Lower lobe of right lung (tissue), 2 donors: ENCODE data around the gene EHBP1L1. TPM values are rescaled to one million over a fixed set of nuclear protein-coding genes. Genes with fewer than 3 reads are reported as not detected.

ENCODE experiments used
- ATAC-seq, 2 donors: fragments of 200-7000 bp; cut with Tn5 transposase; one replicate each; pipeline ENCODE4 v1.9.1; 2020 to 2022; ENCODE audit warnings: mild to moderate bottlenecking in 2 of 2, moderate library complexity in 2 of 2
- DNase-seq: peaks from one replicate; pipeline ENCODE4 v3.0.0-alpha.2; 2020
- H3K27ac ChIP-seq: fragments of 200-600 bp; one replicate; pipeline ENCODE4 v1.8.0; 2022
- H3K27me3 ChIP-seq: fragments of 200-600 bp; one replicate; pipeline ENCODE4 v1.8.0; 2022; ENCODE audit warnings: low read depth
- H3K36me3 ChIP-seq: fragments of 200-600 bp; one replicate; pipeline ENCODE4 v1.8.0; 2022; ENCODE audit warnings: mild to moderate bottlenecking
- H3K4me1 ChIP-seq: fragments of 200-600 bp; one replicate; pipeline ENCODE4 v1.8.0; 2022
- H3K4me3 ChIP-seq: fragments of 200-600 bp; one replicate; pipeline ENCODE4 v1.8.0; 2022; ENCODE audit warnings: mild to moderate bottlenecking
- H3K9me3 ChIP-seq: fragments of 200-600 bp; one replicate; pipeline ENCODE4 v1.8.0; 2022
- intact Hi-C: fragments of 100-400 bp; cut with DNase I; formaldehyde crosslinking; loops from one replicate; pipeline ENCODE4 v1.11.0; 2022
- total RNA-seq: library from RNA; stranded (reverse); fragmentation: NEBNext Ultra II Directional; extraction: Animal tissue kit (Norgen Biotek cat#: 25700); gene quantifications from one replicate; pipeline ENCODE4 v1.2.1, GENCODE V29; 2021
- TF ChIP-seq, protein P1 (sequence below): fragments of 200-600 bp; IDR thresholded peaks from one replicate; pipeline ENCODE4 v1.8.0; 2022; ENCODE audit warnings: antibody characterized with exemption, mild to moderate bottlenecking
- donor health status: DM: no; HTN: yes; CAD: no; lungs with severe emphysema.

Gene EHBP1L1
- total RNA-seq, 1 donor from 2014 or later = 110 TPM

DNA sequence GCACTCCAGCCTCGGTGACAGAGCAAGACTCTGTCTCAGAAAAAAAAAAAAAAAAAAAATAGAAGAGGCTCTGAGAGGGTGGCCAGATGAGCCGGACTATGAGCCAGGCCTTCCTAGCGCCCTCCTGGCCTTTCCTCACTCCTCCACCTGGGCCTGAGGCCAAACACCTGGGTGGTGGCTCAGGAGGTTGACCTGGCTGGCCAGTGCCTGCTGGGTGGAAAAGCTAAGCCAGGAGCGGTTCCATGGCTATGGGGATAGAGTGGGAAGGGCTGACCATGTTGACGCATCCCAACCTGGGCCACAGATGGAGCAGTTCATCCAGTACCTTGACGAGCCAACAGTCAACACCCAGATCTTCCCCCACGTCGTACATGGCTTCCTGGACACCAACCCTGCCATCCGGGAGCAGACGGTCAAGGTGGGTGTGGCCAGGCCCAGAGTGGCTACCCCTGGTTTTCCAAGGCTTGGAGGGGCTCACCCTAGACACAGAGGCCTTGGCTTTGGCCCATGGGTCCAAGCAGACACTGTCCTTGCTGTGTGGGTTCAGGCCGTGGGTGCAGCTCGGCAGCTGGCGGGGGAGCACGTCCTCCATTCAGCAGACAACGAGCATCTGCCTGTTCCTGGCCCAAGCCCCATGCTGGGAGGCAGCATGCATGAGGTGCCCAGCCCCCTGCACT, 43.3 kb upstream of the EHBP1L1 start:
- Histone ChIP-seq H3K27ac (no peak overlapping the region), H3K9me3 (no peaks in the 10 kb centered on the region), H3K27me3 (no peaks in the 10 kb centered on the region), H3K4me1 (no peaks in the 10 kb centered on the region), H3K4me3 (no peak overlapping the region), H3K36me3 (peaks cover 95% of the 10 kb centered on the region)
- ATAC-seq (no peak), DNase-seq (no peak)
- TF ChIP-seq, protein P1, sequence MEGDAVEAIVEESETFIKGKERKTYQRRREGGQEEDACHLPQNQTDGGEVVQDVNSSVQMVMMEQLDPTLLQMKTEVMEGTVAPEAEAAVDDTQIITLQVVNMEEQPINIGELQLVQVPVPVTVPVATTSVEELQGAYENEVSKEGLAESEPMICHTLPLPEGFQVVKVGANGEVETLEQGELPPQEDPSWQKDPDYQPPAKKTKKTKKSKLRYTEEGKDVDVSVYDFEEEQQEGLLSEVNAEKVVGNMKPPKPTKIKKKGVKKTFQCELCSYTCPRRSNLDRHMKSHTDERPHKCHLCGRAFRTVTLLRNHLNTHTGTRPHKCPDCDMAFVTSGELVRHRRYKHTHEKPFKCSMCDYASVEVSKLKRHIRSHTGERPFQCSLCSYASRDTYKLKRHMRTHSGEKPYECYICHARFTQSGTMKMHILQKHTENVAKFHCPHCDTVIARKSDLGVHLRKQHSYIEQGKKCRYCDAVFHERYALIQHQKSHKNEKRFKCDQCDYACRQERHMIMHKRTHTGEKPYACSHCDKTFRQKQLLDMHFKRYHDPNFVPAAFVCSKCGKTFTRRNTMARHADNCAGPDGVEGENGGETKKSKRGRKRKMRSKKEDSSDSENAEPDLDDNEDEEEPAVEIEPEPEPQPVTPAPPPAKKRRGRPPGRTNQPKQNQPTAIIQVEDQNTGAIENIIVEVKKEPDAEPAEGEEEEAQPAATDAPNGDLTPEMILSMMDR = no peak
- intact Hi-C loops = no loop called here

DNA sequence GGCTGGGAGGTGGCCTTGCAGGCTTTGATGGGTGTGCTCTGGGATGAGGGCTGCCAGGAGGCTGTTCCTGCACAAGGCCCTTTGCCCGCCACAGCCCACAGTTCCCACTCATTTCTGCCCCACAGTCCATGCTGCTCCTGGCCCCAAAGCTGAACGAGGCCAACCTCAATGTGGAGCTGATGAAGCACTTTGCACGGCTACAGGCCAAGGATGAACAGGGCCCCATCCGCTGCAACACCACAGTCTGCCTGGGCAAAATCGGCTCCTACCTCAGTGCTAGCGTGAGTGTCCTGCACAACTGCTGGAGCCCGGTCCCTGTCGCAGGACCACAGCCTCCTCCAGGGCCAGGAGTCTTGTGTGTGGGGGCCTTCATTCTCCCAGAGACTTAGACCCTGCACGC, 40.8 kb upstream of the EHBP1L1 start:
- Histone ChIP-seq H3K4me3 (no peak overlapping the region), H3K4me1 (peaks cover 9% of the 10 kb centered on the region), H3K9me3 (no peaks in the 10 kb centered on the region), H3K27ac (no peak overlapping the region), H3K27me3 (no peaks in the 10 kb centered on the region), H3K36me3 (peaks cover 86% of the 10 kb centered on the region)
- no peak for DNase-seq
- no peak for ATAC-seq
- intact Hi-C loops = no loop called here
- TF ChIP-seq, protein P1 = no peak

DNA sequence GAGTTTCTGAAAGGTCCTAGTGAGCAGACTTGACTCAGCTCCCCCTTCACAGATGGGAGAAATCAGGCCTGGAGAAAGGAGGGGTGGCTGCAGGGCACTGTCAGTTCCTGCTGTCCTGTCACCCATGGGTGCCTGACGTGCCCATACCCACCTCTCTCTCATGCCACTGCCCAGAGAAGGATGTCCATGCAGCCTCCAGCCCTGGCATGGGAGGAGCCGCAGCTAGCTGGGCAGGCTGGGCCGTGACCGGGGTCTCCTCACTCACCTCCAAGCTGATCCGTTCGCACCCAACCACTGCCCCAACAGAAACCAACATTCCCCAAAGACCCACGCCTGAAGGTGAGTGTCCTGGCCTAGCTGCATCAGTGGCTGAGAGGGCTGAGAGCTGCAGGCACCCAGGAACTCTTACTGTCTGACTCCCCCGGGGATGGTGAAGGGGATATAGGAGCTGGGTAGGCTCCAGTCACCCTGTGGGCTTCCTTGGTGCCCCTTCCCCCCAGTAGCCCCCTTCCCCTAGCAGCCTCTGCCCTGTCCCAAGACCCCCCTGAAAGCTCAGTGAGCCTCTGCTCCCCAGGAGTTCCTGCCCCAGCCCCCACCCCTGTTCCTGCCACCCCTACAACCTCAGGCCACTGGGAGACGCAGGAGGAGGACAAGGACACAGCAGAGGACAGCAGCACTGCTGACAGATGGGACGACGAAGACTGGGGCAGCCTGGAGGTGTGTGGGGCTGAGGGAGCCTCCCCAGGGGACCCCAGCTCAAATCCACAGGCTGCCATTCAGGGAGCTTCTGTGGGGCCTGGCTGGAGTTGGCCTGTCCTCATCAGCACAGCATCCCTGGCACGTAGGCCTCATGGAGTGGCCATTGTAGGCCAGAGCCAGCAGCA, 39.2 kb upstream of the EHBP1L1 start:
- Histone ChIP-seq H3K36me3 (peaks cover 71% of the 10 kb centered on the region), H3K27ac (no peak overlapping the region), H3K4me1 (peaks cover 20% of the 10 kb centered on the region), H3K9me3 (no peaks in the 10 kb centered on the region), H3K4me3 (no peak overlapping the region), H3K27me3 (no peaks in the 10 kb centered on the region)
- DNase-seq (no peak), ATAC-seq (no peak)
- intact Hi-C loops = no loop called here
- TF ChIP-seq, protein P1 = no peak

DNA sequence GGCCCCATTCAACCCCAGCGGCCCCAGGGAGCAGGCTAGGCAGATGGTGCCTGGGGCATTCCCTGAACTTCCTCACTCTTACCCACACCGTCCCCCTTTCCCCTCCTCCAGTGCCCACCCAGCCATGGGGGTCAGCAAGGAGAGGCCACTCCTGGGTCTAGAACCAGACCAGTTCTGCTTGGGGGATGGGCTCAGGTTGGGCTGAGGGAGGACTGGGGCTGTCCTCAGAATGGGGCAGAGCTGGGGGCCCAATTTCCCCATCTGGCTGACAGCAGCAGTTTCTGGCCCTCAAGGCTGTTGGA, 38.6 kb upstream of the EHBP1L1 start:
- no peak for DNase-seq
- no peaks in the 10 kb centered on the region for H3K27me3 ChIP-seq
- intact Hi-C loops = no loop called here

DNA sequence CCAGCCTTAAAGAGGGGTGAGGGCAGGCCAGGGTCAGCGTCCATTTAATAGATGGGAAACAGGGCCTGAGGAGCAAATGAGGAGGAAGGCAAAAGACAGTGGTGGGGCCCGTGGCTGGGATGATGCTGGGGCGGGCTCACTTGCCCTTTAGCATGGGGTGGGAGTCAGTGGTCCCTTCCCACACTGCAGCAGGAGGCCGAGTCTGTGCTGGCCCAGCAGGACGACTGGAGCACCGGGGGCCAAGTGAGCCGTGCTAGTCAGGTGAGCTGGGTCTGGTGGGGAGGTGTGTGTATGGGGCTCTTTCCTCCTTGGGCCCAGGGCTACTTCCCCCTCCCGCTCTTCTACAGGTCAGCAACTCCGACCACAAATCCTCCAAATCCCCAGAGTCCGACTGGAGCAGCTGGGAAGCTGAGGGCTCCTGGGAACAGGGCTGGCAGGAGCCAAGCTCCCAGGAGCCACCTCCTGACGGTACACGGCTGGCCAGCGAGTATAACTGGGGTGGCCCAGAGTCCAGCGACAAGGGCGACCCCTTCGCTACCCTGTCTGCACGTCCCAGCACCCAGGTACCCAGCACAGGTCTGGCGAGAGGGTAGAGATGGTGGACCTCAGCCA, 38.1 kb upstream of the EHBP1L1 start:
- intact Hi-C loops = no loop called here
- TF ChIP-seq, protein P1 = no peak
- peaks cover 60% of the 10 kb centered on the region for H3K36me3 ChIP-seq
- H3K27me3 ChIP-seq = no peaks in the 10 kb centered on the region
- DNase-seq (no peak), ATAC-seq (no peak)
- H3K4me1 ChIP-seq = peaks cover 29% of the 10 kb centered on the region
- H3K27ac ChIP-seq = no peak overlapping the region
- no peaks in the 10 kb centered on the region for H3K9me3 ChIP-seq
- no peak overlapping the region for H3K4me3 ChIP-seq

More for the DNA sequence above, 38.6 kb upstream of the EHBP1L1 start:
- no peak for ATAC-seq
- Histone ChIP-seq H3K27ac (no peak overlapping the region), H3K36me3 (peaks cover 65% of the 10 kb centered on the region), H3K9me3 (no peaks in the 10 kb centered on the region), H3K4me3 (no peak overlapping the region), H3K4me1 (peaks cover 26% of the 10 kb centered on the region)
- TF ChIP-seq, protein P1 = no peak
